HG03442 (cell line): ENCODE results near the gene SRF.
"Not testable (repeated sequence)": the region's sequence is repeated elsewhere in the genome, so short reads cannot be mapped to it uniquely, and the experiment has no call there.

Experiments
- ATAC-seq: cut with Tn5 transposase; IDR thresholded peaks from one replicate; pipeline ENCODE4 v1.9.1; 2021; ENCODE audit warnings: mild to moderate bottlenecking, moderate library complexity; ENCODE audit not compliant: unreplicated experiment

SRF gene

DNA sequence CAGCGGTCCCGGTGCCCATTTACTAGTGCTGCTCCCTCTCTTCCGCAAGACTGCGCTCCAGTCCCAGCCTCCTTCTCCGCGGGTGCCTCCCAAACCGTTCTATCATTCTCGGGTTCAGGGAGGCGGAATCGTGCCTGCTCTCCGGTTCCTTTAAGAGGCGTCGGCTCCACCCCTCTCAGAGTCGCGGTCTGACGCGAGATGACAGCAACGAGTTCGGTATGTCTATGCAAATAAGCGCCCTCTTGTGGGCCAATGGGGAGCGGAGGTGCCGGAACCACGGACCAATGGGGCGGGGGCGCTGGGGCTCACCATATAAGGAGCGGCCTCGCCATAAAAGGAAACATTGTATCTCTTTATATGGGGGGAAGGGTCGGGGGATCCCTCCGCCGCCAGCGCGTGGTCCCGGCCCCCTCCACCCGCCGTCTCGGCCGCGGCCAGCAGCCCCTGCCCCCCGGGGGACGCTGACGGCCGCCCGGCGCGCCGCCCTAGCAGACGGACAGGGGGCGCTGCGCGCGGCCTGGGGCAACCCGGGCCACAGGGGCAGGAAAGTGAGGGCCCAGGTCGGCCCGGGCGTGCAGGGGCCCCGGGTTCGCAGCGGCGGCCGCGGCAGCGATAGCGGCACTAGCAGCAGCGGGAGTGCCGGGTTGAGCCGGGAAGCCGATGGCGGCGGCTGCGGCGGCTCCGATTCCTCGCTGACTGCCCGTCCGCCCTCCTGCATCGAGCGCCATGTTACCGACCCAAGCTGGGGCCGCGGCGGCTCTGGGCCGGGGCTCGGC lies at the start of gene SRF:
SRF (plus strand) TSS at position 339 of the 776 bp plus-strand sequence; CDS start at position 727, 388 bp downstream.
- ATAC-seq, result peak; percentile 61

DNA sequence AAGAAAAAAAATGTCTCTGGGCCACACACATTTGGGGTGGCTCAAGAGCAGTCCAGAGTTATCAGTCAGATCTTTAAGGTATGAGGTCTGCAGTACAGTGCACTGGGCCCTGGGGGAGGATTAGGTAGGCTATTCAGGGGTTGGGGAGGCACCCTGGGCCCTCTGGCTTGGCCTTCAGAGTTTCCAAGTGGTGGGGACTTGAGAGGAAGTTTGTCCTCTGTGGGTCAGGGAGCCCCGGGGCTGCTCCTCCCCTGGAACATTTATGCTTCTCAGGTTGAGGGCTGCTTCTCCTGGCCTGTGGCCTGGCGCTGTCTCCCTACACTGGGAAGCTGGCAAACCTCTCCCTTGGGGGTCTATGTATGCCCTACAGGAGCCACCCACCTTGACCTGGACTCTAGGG lies 48.9 kb upstream of the SRF start:
- no peak for ATAC-seq

DNA sequence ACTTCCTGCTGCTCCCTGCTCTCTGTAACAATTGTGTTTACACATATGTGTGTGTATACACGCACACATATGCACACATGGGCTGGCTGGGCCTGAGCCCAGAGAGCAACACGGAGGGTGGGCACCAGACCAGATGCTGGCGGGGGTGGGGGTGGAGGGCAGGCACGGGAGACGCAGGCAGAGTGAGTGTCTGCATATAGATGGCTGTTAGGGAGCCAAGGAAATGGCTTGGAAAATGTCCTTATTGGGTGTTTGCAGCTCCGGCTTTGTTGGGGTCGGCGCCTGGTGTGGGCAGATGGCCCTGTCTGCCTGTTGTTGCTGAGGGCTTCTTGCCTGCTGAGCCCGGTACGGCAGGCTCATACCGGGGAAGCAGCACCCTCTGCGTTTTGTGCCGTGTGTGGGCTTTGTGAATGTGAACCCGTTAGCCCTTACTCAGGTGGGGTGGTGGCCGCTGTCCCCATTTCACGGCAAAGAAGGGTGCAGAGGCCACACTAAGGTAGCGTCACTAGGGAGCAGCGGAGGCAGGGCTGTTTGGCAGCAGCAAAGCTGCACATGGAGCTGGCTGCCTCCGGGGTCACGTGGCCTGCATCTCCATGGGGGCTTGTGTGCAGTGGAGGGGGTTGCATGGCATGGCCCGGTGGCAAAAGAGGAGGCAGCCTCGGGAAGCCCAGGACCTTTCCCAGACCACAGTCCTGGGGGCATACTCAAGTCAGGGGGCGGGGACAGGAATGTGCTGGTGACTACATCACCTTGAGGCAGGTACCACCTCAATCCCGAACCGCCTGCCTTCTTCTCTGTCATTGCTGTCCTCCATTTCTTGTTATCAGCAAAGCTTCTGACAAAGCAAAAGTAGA lies 47.4 kb upstream of the SRF start:
- ATAC-seq, result no peak

DNA sequence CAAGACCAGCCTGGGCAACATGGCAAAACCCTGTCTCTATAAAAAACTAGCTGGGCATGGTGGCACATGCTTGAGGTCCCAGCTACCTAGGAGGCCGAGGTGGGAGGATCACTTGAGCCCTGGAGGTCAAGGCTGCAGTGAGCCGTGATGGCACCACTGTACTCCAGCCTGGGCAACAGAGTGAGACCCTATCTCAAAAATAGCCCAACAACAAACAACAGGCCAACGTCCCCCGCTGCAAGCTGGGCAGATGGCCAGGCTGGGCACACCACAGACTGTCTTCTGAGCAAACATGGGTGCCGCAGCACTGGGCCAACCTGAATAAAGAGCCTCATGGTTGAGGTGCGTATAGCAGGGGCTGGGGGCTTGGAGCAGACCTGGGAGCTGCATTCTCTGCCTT lies 46.6 kb upstream of the SRF start:
- no peak for ATAC-seq

DNA sequence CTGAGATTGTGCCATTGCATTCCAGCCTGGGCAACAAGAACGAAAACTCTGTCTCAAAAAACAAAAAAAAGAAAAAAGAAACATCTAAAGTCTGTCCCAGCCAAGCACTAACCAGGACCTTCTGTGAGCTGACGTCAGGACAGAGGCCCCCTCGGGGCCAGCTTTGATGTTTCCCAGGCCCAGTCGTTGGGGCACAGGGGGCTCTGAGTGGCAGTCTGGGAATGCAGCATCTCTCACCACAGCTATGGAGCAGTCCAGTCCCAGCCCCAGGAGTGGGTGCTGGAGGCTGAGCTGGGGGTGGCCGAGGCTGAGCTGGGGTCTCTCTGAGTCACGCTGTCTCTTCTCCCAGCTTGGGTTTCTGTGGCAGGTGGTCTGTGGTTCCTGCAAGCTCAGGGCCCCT lies 46.0 kb upstream of the SRF start:
- ATAC-seq, result no peak

DNA sequence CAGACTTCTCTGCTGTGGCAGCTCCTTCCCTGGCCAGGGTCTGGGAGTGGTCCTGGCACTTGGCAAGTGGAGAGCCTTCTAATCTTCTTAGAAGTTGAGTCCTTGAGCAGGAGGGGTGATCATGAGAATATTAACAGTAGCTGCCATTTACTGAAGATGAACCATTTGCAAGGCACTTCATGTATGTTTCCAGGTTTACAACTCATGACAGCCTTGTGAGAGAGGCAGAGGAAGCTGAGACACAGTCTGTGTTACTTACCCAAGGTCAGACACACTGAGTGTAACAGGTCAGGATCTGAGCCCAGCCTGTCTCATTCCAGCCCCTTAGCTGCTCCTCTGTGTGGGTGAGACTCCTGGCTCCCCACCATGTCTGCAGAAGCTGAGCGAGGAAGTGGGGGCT lies 45.5 kb upstream of the SRF start:
- ATAC-seq, result no peak

DNA sequence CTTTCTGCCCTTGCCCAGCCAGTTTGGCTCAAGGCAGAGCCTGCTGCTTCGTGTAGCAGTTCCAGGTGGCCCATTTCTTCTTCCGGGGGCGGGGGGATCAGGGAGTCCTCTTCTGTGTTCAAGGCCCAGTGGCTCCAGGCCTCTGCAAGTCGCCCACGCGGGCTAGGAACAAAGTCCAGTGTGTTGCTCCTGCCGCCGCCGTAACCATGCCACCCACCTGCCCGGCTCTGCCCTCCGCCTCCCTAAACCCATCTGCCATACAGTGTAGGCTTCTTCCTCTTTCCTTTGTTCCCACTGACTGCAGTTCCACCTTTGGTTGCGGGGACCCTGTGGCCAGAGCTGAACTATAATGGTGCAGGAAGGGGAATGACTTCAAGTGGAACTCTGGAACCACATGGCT lies 43.9 kb upstream of the SRF start:
- no peak for ATAC-seq

DNA sequence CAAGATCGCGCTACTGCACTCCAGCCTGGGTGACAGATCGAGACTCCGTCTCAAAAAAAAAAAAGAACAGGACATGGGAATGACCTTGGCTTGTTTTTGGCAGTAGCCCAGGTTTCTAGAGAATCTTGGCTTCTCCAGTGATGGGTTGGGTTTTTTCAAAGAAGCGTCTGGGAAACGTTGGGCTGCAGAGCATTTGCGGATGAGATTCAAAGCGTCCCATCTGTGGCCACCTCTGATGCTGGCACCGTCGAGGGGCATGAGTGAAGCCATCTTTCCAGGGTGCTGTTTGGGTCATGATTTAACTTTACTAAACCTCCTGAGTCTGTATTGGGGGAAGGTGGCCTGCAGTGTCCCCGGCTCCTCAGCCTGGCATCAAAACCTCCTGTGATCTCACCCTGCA lies 43.2 kb upstream of the SRF start:
- no peak for ATAC-seq

DNA sequence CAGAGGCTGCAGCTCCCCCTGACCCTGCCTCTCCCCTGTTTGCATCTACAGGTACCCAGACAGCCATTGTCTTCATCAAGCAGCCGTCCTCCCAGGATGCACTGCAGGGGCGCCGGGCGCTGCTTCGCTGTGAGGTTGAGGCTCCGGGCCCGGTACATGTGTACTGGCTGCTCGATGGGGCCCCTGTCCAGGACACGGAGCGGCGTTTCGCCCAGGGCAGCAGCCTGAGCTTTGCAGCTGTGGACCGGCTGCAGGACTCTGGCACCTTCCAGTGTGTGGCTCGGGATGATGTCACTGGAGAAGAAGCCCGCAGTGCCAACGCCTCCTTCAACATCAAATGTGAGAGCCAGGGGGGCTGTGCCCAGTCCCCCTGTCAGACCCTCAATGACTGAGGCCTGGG lies 42.1 kb upstream of the SRF start:
- ATAC-seq, result no peak

DNA sequence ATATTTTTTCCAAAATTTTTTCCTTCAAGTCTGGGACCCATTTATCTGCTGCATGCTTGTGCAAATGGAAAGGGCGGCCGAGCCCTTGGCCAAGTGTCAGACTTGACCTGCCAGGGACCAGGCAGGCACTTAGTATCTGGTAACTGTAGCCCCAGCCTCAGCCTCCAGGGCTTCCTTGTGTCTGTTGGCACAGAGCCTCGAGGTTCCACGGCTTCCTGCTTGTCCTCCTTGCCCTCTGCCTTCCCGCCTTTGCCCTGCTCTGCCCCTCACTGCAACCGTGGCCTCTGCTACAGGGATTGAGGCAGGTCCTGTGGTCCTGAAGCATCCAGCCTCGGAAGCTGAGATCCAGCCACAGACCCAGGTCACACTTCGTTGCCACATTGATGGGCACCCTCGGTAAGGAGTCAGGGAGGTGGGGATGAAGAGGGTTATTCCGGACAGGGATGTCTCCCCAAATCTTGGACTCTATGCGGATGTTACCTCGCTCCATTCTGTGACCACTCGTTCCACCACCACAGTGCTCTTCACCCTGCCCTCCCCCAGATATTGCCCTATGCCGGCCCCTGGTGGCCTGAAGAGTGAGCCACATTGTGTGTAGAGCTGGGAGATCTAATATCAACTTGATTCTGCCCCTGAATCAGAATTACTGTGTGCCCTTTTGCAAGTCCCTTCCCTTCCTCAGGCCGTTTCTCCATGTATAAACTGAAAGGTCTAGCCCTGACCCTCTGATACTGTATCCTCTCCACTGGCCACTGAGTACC lies 41.5 kb upstream of the SRF start:
- no peak for ATAC-seq

DNA sequence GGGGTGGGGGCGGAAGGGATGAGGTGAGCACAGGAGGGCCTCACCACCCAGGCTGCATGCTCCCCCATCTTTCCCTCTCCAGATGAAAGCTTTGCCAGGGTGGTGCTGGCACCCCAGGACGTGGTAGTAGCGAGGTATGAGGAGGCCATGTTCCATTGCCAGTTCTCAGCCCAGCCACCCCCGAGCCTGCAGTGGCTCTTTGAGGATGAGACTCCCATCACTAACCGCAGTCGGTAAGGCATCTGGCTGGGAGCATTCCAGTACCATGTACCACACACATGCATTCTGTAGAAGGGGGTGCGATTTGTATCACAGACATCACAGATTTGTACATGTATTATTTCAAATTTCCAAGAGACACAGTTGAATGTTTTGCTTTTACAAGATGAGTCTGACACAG lies 40.6 kb upstream of the SRF start:
- no peak for ATAC-seq

DNA sequence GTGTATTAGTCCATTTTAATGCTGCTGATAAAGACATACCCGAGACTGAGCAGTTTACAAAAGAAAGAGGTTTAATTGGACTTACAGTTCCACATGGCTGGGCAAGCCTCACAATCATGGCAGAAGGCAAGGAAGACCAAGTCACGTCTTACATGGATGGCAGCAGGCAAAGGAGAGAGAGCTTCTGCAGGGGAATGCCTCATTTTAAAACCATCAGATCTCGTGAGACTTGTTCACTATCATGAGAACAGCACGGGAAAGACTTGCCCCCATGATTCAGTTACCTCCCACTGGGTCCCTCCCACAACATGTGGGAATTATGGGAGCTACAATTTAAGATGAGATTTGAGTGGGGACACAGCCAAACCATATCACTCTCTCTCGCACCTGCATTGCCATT lies 39.7 kb upstream of the SRF start:
- not testable (repeated sequence) for ATAC-seq

DNA sequence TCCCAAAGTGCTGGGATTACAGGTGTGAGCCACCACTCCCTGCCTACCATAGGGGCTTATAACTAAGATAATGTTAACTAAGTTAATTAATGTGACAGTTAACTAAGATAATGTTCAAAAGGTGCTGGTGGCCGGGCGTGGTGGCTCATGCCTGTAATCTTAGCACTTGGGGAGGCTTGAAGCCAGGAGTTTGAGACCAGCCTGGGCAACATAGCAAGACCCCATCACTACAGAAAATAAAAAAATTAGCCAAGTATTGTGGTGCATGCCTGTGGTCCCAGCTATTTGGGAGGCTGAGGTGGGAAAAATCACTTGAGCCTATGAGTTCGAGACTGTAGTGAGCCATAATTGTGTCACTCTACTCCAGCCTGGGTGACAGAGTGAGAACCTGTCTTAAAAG lies 32.8 kb upstream of the SRF start:
- no peak for ATAC-seq

DNA sequence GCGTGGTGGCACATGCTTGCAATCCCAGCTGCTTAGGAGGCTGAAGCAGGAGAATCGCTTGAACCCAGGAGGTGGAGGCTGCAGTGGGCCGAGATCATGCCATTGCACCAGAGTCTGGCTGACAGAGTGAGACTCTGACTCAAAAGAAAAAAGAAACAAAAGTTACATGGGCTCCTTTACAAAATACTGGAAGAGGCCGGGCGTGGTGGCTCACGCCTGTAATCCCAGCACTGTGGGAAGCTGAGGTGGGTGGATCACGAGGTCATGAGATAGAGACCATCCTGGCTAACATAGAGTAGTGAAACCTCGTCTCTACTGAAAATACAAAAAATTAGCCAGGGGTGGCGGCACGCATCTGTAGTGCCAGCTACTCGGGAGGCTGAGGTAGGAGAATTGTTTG lies 31.1 kb upstream of the SRF start:
- ATAC-seq, result not testable (repeated sequence)

DNA sequence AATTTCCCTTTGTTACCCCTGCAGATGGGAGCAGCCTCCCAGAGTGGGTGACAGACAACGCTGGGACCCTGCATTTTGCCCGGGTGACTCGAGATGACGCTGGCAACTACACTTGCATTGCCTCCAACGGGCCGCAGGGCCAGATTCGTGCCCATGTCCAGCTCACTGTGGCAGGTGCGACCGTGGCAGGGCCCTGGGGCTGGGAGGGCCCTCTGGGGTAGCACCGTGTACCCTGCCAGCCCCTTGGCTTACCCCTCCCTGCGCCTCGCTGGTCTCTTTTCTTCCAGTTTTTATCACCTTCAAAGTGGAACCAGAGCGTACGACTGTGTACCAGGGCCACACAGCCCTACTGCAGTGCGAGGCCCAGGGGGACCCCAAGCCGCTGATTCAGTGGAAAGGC lies 29.4 kb upstream of the SRF start:
- ATAC-seq, result no peak

DNA sequence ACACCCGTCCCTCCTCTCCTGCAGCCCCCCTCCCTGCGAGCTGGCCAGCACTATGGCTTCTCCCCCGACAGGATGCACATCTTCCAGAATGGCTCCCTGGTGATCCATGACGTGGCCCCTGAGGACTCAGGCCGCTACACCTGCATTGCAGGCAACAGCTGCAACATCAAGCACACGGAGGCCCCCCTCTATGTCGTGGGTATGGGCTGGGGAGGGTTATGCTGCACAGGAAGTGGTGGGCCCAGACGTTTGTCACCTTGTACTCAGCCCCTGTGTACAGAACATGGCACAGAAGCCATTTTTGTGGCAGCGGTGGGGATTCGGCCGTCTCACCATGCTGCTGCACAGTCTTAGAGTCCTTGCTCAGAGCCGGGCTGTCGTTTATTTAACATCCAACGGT lies 29.0 kb upstream of the SRF start:
- ATAC-seq, result no peak

DNA sequence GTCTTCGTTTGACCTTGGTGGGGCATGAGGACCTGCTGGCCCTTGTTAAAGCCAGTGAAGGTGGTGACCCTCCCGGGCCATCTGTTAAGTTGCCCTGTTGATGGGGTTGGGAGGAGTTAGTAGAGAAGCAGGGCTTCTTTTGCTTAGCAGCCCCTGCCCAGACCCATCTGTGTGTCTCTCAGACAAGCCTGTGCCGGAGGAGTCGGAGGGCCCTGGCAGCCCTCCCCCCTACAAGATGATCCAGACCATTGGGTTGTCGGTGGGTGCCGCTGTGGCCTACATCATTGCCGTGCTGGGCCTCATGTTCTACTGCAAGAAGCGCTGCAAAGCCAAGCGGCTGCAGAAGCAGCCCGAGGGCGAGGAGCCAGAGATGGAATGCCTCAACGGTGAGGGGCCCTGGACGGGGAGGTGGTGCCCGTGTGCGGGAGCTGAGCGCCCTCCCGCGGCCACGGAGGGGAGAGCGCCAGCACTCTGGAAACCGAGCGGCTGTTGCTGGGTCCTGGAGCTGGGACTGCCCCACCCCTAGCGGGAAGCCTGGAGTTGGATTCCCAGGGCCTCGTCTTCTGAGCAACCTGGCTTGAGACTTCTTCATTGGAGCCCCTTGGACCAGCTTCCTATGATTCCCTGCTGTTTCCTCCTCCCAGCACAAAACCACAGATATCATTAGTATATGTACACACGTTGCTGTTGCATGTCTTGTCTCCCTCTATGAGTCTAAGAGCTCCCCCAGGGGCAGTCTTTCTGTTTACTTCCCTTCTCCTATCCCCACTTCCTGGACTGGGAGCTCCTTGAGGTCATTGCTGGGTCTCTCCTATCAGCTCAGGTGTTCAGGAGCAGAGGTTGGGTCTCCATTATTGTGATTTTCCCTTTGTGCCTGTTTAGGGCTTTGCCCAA lies 27.6 kb upstream of the SRF start:
- ATAC-seq, result peak; percentile 52

DNA sequence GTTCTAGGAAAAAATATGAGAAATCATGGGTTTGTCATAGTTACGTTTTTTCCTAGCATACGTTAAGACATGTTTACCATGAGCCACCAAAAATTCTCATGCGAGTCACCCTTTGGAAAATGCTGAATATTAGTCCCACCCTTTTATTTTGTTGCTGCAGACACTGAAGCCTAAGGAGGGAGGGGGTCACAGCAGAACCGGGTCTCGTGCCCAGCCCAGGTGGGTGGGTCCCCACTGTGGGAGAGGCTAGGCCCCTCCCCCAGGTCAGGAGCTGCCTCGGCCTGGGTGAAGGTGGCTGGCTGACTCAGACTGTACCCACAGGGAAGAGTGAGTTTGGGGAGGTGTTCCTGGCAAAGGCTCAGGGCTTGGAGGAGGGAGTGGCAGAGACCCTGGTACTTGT lies 26.2 kb upstream of the SRF start:
- ATAC-seq, result no peak

DNA sequence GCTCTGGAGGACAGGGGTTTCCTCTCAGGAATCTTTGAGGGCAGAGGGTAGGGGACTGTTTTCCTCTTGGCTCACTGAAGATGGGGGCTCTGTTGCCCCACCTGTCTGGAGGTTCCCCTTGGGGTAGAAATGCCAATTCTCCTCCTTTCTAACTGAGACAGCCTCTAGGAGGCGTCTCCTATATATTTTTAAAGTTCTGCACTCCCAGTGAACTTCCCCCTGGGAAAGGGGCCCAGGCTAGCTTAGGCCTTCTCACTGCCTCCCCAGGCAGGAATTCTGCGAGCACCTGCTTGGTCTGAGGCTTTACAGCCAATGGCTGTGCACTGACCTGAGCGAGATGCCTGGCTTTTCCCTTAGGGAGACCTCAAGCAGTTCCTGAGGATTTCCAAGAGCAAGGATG lies 24.8 kb upstream of the SRF start:
- ATAC-seq, result no peak
